ENCODE measurements around the gene PRKCB. TPM values are rescaled to one million over a fixed set of nuclear protein-coding genes. Genes with fewer than 3 reads are reported as not detected.

The PRKCB gene
- total and polyA plus RNA-seq, 8 donors = 13.5 to 74.3 (median 57.0) TPM

DNA sequence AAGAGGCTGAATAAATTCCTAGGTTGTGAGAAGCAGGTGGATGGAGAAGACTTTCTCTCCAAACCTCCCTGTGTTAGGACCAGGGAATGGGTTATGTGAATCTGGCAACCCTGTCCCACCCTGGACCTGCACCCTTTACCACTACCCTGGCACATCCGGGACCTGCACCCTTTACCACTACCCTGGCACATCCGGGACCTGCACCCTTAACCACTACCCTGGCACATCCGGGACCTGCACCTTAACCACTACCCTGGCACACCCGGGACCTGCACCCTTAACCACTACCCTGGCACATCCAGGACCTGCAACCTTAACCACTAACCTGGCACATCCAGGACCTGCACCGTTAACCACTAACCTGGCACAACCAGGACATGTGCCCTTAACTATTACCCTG, 213.3 kb downstream of the PRKCB start:
- TF ChIP-seq, protein P1, sequence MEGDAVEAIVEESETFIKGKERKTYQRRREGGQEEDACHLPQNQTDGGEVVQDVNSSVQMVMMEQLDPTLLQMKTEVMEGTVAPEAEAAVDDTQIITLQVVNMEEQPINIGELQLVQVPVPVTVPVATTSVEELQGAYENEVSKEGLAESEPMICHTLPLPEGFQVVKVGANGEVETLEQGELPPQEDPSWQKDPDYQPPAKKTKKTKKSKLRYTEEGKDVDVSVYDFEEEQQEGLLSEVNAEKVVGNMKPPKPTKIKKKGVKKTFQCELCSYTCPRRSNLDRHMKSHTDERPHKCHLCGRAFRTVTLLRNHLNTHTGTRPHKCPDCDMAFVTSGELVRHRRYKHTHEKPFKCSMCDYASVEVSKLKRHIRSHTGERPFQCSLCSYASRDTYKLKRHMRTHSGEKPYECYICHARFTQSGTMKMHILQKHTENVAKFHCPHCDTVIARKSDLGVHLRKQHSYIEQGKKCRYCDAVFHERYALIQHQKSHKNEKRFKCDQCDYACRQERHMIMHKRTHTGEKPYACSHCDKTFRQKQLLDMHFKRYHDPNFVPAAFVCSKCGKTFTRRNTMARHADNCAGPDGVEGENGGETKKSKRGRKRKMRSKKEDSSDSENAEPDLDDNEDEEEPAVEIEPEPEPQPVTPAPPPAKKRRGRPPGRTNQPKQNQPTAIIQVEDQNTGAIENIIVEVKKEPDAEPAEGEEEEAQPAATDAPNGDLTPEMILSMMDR (IDR thresholded peaks at IDR 0.05) = no peak

DNA sequence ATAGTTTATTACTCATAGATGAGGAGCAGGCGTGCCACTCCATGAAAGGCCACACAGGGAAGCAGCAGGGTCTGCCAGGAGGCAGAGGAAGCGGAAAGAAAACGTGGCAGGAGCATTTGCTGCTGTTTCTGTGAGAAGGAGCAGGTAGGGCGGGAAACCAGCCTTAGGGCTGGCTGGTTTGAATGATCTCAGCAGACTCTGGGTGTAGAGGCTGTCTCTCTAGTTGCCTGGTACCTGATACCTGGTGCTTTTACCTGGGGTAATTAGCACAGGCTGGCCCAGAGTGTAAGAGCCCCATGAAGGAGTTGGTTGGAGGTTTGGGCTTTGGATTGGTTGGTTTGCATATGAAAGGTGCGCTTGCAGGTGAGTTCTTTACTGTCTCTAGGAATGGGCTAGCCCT, 215.3 kb downstream of the PRKCB start:
- Histone ChIP-seq H3K27me3 (peaks cover 0 to 23% of the 10 kb centered on the region in 2 donors), H3K27ac (no peak overlapping the region), H3K4me3 (no peak overlapping the region), H3K9me3 (no peaks in the 10 kb centered on the region), H3K4me1 (no peaks in the 10 kb centered on the region), H3K36me3 (peaks cover 0 to 7% of the 10 kb centered on the region in 2 donors)
- DNase-seq (no peak), ATAC-seq (no peak)
- TF ChIP-seq, protein P1 (IDR thresholded peaks at IDR 0.05) = no peak
- intact Hi-C loops (cut with DNase I) = no loop called here

More for the DNA sequence above, 213.3 kb downstream of the PRKCB start:
- intact Hi-C loops (cut with DNase I) = loop anchor here in 1 of 2 donors (10.0 kb wide), 1 partner anchor 456 kb away; no protein-coding TSS in a partner anchor
- Histone ChIP-seq H3K4me1 (no peaks in the 10 kb centered on the region), H3K9me3 (no peaks in the 10 kb centered on the region), H3K4me3 (no peak overlapping the region), H3K36me3 (peaks cover 0 to 14% of the 10 kb centered on the region in 2 donors), H3K27me3 (peaks cover 0 to 8% of the 10 kb centered on the region in 2 donors), H3K27ac (no peak overlapping the region)
- no peak for DNase-seq
- ATAC-seq = no peak

DNA sequence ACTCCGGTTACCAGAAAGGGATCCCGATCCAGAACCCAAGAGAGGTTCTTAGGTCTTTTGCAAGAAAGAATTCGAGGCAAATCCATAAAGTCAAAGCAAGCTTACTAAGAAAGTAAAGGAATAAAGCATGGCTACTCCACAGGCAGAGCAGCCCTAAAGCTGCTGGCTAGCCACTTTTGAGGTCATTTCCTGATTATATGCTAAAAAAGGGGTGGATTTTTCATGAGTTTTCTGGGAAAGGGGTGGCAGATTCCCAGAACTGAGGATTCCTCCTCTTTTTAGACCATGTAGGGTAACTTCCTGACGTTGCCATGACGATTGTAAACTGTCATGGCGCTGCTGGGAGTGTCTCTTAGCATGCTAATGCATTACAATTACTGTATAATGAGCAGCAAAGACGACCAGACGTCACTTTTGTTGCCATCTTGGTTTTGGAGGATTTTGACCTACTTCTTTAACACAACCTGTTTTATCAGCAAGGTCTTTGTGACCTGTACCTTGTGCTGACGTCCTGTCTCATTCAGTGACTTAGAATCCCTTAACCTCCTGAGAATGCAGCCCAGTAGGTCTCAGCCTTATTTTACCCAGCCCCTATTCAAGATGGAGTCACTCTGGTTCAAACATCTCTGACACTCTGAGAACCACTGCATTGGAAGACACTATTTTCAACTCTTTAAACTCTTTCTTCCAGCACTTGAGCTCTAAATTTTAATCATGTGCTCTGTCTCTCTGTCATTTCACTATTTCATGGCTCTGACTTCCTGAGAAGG, 216.7 kb downstream of the PRKCB start:
- intact Hi-C loops (cut with DNase I) = no loop called here
- no peak overlapping the region for H3K4me3 ChIP-seq
- H3K36me3 ChIP-seq = peaks cover 0 to 7% of the 10 kb centered on the region in 2 donors
- TF ChIP-seq, protein P1 (IDR thresholded peaks at IDR 0.05) = no peak
- peaks cover 0 to 29% of the 10 kb centered on the region in 2 donors for H3K27me3 ChIP-seq
- no peak overlapping the region for H3K27ac ChIP-seq
- no peak for DNase-seq
- H3K4me1 ChIP-seq = no peaks in the 10 kb centered on the region
- H3K9me3 ChIP-seq = no peaks in the 10 kb centered on the region
- no peak for ATAC-seq

DNA sequence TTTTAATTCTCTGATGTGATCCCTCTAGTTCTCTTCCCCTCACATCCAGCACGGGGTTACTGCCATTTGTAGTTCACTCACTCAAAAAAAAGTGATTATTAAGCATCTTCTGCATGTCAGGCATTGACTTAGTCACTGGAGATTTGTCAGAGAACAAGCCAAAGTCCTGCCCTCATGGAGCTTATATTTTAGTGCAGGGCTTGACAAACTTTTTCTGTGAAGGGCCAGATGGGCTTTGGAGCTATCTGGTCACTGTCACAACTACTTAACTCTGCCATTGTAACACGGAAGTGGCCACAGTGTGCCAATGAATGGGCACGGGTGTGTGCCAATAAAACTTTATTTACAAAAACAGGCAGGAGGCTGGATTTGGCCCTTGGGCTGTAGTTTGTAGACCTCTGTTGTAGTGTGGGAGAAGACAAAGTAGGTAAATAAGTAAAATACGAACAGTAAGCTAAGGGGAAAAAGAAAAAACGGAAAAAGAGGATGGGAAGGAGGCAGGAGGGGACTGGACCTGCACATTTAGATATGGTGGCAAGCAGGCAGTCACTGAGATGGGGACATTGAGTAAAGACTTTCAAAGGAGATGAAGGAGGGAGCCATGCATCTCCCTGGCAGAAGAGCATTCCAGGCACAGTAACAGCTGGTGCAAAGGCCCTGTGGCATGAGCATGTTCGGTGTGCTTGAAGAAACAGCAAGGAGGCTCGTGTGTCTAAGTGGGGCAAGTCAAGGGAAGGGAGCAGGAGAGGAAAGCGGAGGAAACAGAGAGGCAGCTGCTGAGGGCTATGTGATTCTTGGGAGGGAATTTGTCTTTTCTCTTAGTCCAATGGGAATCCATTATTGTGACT, 217.5 kb downstream of the PRKCB start:
- Histone ChIP-seq H3K36me3 (peaks cover 0 to 7% of the 10 kb centered on the region in 2 donors), H3K4me1 (no peaks in the 10 kb centered on the region), H3K27me3 (peaks cover 0 to 29% of the 10 kb centered on the region in 2 donors), H3K4me3 (no peak overlapping the region), H3K27ac (no peak overlapping the region), H3K9me3 (no peaks in the 10 kb centered on the region)
- intact Hi-C loops (cut with DNase I) = no loop called here
- TF ChIP-seq, protein P1 (IDR thresholded peaks at IDR 0.05) = no peak
- no peak for ATAC-seq
- no peak for DNase-seq
